Measurements from ENCODE around the gene ST3GAL3.

The ST3GAL3 gene

DNA sequence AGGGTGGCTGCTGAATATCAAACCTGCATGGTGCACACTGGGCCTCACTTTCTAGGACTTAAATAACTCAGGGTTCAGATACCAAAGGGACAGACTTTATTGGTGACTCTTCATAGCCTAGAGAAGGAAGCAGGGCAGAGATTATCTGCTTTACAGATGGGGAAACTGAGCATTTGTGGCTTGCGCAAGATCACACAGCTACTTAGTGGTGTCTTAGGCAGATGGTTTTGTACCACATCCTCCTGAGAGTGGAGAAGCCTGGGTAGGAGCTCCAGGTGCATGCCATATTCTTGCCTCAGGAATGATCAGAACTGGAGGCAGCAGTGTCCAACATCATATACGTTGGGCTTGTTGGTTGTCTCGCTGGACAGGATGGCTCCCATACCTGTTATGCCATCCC lies 255.7 kb downstream of the ST3GAL3 start:
- Histone ChIP-seq H3K27me3 (ENCODE audit: insufficient read depth, low read length) (no peaks in the 10 kb centered on the region), H3K9ac (ENCODE audit: low read depth, low read length) (no peak overlapping the region; the same call in 1 of the 2 replicates), H3K27ac (ENCODE audit: low read depth, low read length) (no peak overlapping the region), H3K4me1 (ENCODE audit: insufficient read depth, low read length) (no peaks in the 10 kb centered on the region), H3K4me3 (ENCODE audit: low read length) (no peak overlapping the region), H3K9me3 (ENCODE audit: insufficient read depth, low read depth, low read length) (no peaks in the 10 kb centered on the region), H3K36me3 (ENCODE audit: insufficient read depth, low read length) (peaks cover 14% of the 10 kb centered on the region)
- 97% methylated on average over 3 of the region's 3 CpGs for WGBS

DNA sequence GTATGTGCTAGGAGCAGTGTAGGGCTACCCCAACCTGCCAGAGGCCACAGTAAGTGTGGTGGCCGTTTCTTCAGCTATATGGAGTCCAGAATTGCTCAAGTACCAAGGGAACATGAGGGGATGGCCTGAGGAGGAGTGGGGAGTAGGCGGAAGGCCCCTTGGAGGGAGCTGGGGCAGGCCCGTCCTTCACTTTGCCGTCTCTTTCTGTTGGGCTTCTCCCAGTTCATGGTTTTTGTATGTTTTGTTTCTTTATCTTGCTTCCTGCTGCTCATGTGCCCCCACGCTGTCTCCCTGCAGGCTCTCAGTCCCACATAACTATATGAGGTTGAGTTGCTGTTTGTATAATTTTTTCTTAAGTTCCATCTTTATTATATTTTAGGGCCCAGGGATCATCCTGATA lies 256.6 kb downstream of the ST3GAL3 start:
- Histone ChIP-seq H3K4me1 (ENCODE audit: insufficient read depth, low read length) (no peaks in the 10 kb centered on the region), H3K9me3 (ENCODE audit: insufficient read depth, low read depth, low read length) (no peaks in the 10 kb centered on the region), H3K36me3 (ENCODE audit: insufficient read depth, low read length) (peaks cover 10% of the 10 kb centered on the region; the same call in 1 of the 2 replicates), H3K27ac (ENCODE audit: low read depth, low read length) (no peak overlapping the region), H3K4me3 (ENCODE audit: low read length) (no peak overlapping the region), H3K9ac (ENCODE audit: low read depth, low read length) (no peak overlapping the region), H3K27me3 (ENCODE audit: insufficient read depth, low read length) (no peaks in the 10 kb centered on the region)
- WGBS: 89% methylated on average over 4 of the region's 5 CpGs

DNA sequence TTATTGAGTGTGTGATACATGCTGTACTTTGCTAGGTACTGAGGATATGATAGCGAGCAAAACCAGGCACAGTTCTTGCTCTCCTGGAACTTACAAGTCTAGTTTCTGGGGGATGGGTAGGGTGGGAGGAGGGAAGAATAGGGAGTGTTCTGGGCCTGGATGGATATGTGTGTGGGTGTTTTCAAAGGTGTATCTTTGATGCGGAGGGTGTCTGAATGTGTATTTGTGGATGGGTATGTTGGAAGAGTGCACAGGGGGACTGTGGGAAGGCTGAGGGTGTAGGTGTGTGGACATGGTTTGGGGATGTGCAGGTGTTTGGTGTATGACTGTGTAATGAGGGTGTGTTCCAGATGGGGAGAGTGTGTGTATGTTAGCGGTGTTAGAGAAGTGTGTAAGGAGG lies 258.0 kb downstream of the ST3GAL3 start:
- H3K36me3 ChIP-seq (ENCODE audit: insufficient read depth, low read length): peaks cover 8% of the 10 kb centered on the region; the same call in 1 of the 2 replicates
- H3K27me3 ChIP-seq (ENCODE audit: insufficient read depth, low read length): no peaks in the 10 kb centered on the region
- WGBS: 95% methylated on average over 2 of the region's 3 CpGs
- no peak overlapping the region for H3K4me3 ChIP-seq (ENCODE audit: low read length)
- no peak overlapping the region for H3K9ac ChIP-seq (ENCODE audit: low read depth, low read length)
- no peaks in the 10 kb centered on the region for H3K4me1 ChIP-seq (ENCODE audit: insufficient read depth, low read length)
- H3K27ac ChIP-seq (ENCODE audit: low read depth, low read length): no peak overlapping the region
- H3K9me3 ChIP-seq (ENCODE audit: insufficient read depth, low read depth, low read length): no peaks in the 10 kb centered on the region

DNA sequence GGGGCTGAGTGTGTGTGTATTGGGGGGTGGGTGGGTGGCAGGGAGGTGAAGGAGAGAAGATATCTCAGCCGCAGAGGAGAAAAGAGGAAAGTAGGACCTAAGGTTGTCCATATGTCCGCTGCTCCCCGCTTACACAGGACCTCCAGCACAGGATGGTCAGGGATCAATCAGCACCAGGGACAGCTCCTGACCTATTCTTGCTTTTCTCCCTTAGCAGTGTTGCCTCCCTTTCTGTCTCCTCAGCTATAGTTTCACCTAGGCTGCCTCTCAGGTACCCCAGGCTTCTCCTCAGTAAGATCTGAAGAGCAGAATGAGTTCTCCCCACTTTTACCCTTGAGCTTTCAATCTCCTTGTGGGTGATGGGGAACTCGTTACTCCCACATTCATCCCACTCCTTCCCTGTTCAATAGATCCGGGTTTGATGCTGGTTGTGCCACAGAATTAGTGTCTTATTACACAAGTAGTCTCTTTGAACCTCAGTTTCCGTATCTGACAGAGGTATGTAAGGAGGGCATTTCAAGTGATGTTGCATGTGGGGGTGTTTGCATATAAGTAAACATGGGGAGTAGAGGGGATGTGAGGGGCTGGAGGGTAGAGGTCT lies 261.1 kb downstream of the ST3GAL3 start:
- no peak overlapping the region for H3K9ac ChIP-seq (ENCODE audit: low read depth, low read length)
- H3K27ac ChIP-seq (ENCODE audit: low read depth, low read length): no peak overlapping the region
- no peak overlapping the region for H3K4me3 ChIP-seq (ENCODE audit: low read length)
- H3K36me3 ChIP-seq (ENCODE audit: insufficient read depth, low read length): peaks cover 26% of the 10 kb centered on the region
- H3K9me3 ChIP-seq (ENCODE audit: insufficient read depth, low read depth, low read length): no peaks in the 10 kb centered on the region
- H3K4me1 ChIP-seq (ENCODE audit: insufficient read depth, low read length): 0 out of 2 replicates have a peak, but pooled peaks cover 5% of the 10 kb centered on the region
- 80% methylated on average over 5 of the region's 6 CpGs for WGBS
- H3K27me3 ChIP-seq (ENCODE audit: insufficient read depth, low read length): no peaks in the 10 kb centered on the region

DNA sequence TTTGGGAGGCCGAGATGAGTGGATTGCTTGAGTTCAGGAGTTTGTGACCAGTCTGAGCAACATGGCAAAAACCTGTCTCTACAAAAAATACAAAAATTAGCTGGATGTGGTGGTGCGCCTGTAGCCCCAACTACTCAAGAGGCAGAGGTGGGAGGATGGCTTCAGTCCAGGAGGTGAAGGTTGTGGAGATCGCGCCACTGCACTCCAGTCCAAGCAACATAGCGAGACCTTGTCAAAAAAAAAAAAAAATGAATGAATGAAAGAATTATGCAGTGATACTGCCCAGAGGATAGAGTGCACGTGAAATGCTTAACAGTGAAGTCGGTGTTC lies 262.0 kb downstream of the ST3GAL3 start:
- WGBS: 61% methylated on average over 7 of the region's 7 CpGs
- Histone ChIP-seq H3K36me3 (ENCODE audit: insufficient read depth, low read length) (peaks cover 26% of the 10 kb centered on the region), H3K9me3 (ENCODE audit: insufficient read depth, low read depth, low read length) (no peaks in the 10 kb centered on the region), H3K27ac (ENCODE audit: low read depth, low read length) (no peak overlapping the region), H3K9ac (ENCODE audit: low read depth, low read length) (no peak overlapping the region), H3K27me3 (ENCODE audit: insufficient read depth, low read length) (no peaks in the 10 kb centered on the region), H3K4me1 (ENCODE audit: insufficient read depth, low read length) (0 out of 2 replicates have a peak, but pooled peaks cover 9% of the 10 kb centered on the region), H3K4me3 (ENCODE audit: low read length) (peak overlapping the region; percentile 34)

DNA sequence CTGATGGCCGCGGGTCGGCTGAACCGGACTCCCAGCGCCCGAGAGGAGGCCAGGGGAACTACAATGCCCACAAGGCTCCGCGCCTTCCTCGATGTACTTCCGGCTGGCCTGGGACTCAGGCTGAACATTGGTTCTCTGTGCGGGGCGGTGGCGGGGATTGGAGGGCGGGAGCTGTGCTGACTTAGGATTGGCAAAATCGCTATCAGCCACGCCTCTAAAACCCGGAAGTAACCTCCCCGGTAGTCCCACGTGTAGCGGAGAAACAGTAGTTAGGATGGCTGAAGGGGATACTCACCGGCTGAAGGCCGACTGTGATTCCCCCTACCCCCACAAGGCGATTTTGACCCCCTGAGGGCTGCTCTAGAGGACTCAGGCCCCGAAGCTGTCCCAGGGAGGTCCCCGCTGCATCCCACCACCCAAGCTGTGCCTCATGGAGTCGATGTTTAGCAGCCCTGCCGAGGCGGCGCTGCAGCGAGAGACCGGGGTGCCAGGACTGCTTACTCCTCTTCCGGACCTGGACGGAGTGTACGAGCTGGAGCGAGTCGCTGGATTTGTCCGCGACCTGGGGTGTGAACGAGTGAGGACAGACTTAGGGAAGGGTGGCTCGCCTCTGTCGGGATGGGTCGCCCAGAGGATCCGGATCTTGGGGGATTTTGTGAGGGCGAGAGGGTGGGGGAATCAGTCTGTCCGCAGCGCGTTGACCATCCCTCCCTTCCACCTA lies 262.6 kb downstream of the ST3GAL3 start, which contains the start of gene DPH2:
Gene DPH2, plus strand, starts transcription at position 265 of the 721 bp plus-strand sequence. Its CDS starts 166 bp downstream, at position 431.
- 2% methylated on average over 39 of the region's 47 CpGs for WGBS
- H3K4me3 ChIP-seq (ENCODE audit: low read length): peak within 1 kb of the TSS; percentile 84
- no peak within 1 kb of the TSS for H3K27ac ChIP-seq (ENCODE audit: low read depth, low read length)
- H3K9me3 ChIP-seq (ENCODE audit: insufficient read depth, low read depth, low read length): no peaks in the 10 kb centered on the region
- peak within 1 kb of the TSS; percentile 72 for H3K9ac ChIP-seq (ENCODE audit: low read depth, low read length)
- H3K27me3 ChIP-seq (ENCODE audit: insufficient read depth, low read length): no peaks in the 10 kb centered on the region
- peaks cover 26% of the 10 kb centered on the region for H3K36me3 ChIP-seq (ENCODE audit: insufficient read depth, low read length)
- H3K4me1 ChIP-seq (ENCODE audit: insufficient read depth, low read length): 0 out of 2 replicates have a peak, but pooled peaks cover 9% of the 10 kb centered on the region

DNA sequence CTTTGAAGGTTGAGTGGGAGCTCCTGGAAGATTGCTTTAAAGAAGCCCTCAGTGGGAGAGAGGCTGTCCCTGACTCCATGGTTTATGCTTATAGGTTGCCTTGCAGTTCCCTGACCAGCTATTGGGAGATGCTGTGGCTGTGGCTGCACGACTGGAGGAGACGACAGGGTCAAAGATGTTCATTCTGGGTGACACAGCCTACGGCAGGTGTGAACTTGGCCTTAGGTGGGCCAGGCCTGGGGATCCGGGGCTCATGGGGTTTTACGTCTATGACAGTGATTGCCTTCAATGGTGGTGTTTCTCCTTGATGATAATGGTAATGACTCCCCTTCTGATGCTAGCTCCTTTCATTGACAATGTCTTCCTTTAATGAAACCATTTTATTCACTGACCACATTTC lies 263.2 kb downstream of the ST3GAL3 start:
- H3K27ac ChIP-seq (ENCODE audit: low read depth, low read length): no peak overlapping the region

DNA sequence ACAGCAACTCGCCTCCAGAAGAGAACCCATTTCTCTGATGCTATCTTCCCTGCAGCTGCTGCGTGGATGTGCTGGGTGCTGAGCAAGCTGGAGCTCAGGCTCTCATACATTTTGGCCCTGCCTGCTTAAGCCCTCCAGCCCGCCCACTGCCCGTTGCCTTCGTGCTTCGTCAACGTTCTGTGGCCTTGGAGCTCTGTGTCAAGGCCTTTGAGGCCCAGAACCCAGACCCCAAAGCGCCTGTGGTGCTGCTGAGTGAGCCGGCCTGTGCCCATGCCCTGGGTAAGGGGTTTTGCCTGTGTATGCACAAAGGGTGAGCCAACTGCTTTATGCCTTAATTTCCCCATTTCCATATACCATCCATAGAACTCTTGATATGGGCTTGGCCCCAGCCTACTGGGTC lies 263.6 kb downstream of the ST3GAL3 start:
- no peaks in the 10 kb centered on the region for H3K9me3 ChIP-seq (ENCODE audit: insufficient read depth, low read depth, low read length)
- H3K27ac ChIP-seq (ENCODE audit: low read depth, low read length): no peak overlapping the region
- peaks cover 26% of the 10 kb centered on the region for H3K36me3 ChIP-seq (ENCODE audit: insufficient read depth, low read length)
- peak overlapping the region; percentile 84 for H3K4me3 ChIP-seq (ENCODE audit: low read length)
- WGBS: 96% methylated on average over 9 of the region's 9 CpGs
- no peak overlapping the region for H3K9ac ChIP-seq (ENCODE audit: low read depth, low read length)
- peaks cover 12% of the 10 kb centered on the region; the same call in 1 of the 2 replicates for H3K4me1 ChIP-seq (ENCODE audit: insufficient read depth, low read length)
- H3K27me3 ChIP-seq (ENCODE audit: insufficient read depth, low read length): no peaks in the 10 kb centered on the region

More for the DNA sequence above, 263.2 kb downstream of the ST3GAL3 start:
- Histone ChIP-seq H3K9ac (ENCODE audit: low read depth, low read length) (peak overlapping the region; percentile 72), H3K27me3 (ENCODE audit: insufficient read depth, low read length) (no peaks in the 10 kb centered on the region), H3K4me3 (ENCODE audit: low read length) (peak overlapping the region; percentile 84), H3K36me3 (ENCODE audit: insufficient read depth, low read length) (peaks cover 26% of the 10 kb centered on the region), H3K9me3 (ENCODE audit: insufficient read depth, low read depth, low read length) (no peaks in the 10 kb centered on the region), H3K4me1 (ENCODE audit: insufficient read depth, low read length) (0 out of 2 replicates have a peak, but pooled peaks cover 9% of the 10 kb centered on the region)
- 52% methylated on average over 5 of the region's 5 CpGs for WGBS

DNA sequence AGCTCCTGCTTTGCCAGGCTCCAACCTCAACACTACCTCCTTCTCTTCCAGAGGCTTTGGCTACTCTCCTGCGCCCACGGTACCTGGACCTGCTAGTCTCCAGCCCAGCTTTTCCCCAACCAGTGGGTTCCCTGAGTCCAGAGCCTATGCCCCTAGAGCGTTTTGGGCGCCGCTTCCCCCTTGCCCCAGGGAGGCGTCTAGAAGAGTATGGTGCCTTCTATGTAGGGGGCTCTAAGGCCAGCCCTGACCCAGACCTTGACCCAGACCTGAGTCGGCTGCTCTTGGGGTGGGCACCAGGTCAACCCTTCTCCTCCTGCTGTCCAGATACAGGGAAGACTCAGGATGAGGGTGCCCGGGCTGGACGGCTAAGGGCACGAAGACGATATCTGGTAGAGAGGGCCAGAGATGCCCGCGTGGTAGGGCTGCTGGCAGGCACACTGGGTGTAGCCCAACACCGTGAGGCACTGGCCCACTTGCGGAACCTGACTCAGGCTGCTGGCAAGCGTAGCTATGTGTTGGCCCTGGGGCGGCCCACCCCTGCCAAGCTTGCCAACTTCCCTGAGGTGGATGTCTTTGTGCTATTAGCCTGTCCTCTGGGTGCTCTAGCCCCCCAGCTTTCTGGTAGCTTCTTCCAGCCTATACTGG lies 264.1 kb downstream of the ST3GAL3 start:
- Histone ChIP-seq H3K9me3 (ENCODE audit: insufficient read depth, low read depth, low read length) (no peaks in the 10 kb centered on the region), H3K4me1 (ENCODE audit: insufficient read depth, low read length) (peaks cover 14% of the 10 kb centered on the region; the same call in 1 of the 2 replicates), H3K27me3 (ENCODE audit: insufficient read depth, low read length) (no peaks in the 10 kb centered on the region), H3K9ac (ENCODE audit: low read depth, low read length) (no peak overlapping the region), H3K4me3 (ENCODE audit: low read length) (no peak overlapping the region), H3K36me3 (ENCODE audit: insufficient read depth, low read length) (peaks cover 31% of the 10 kb centered on the region), H3K27ac (ENCODE audit: low read depth, low read length) (no peak overlapping the region)
- WGBS: 96% methylated on average over 17 of the region's 17 CpGs

DNA sequence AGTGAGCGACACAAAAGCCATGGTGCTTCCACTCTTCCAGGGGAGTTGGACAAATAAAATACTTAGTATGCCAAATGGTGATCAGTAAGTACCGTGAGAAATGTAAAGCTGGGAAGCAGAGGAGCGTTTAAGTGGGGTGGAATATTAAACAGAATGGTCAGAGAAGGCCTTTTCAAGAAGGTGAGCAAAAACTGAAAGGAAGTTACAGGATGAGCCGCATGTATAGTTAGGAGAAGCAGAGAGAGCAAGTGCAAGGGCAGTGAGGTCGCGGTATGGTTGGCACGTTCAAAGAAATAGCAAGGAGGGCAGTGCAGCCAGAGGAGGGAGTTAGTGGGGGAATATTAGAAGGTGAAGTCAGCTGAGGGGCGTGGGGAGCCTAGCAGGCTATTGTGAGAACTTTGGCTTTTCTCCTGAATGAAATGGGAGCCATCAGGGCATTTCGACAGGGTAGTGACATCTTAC lies 266.7 kb downstream of the ST3GAL3 start:
- H3K27ac ChIP-seq (ENCODE audit: low read depth, low read length): no peak overlapping the region; the same call in 1 of the 2 replicates
- 40% methylated on average over 9 of the region's 9 CpGs for WGBS
- no peaks in the 10 kb centered on the region for H3K9me3 ChIP-seq (ENCODE audit: insufficient read depth, low read depth, low read length)
- peaks cover 19% of the 10 kb centered on the region; the same call in 1 of the 2 replicates for H3K4me1 ChIP-seq (ENCODE audit: insufficient read depth, low read length)
- H3K36me3 ChIP-seq (ENCODE audit: insufficient read depth, low read length): peaks cover 49% of the 10 kb centered on the region
- H3K4me3 ChIP-seq (ENCODE audit: low read length): peak overlapping the region; percentile 73
- H3K9ac ChIP-seq (ENCODE audit: low read depth, low read length): peak overlapping the region; percentile 83
- H3K27me3 ChIP-seq (ENCODE audit: insufficient read depth, low read length): no peaks in the 10 kb centered on the region
